CD4-positive, CD25-positive, alpha-beta regulatory T cell (primary cell): ENCODE data around the gene TUBB4B. TPM values are rescaled to one million over a fixed set of nuclear protein-coding genes. Genes with fewer than 3 reads are reported as not detected.
"Not testable (repeated sequence)": the region's sequence is repeated elsewhere in the genome, so short reads cannot be mapped to it uniquely, and the experiment has no call there.

ENCODE experiments used
- ATAC-seq, 2 donors: fragments of 150-1000 bp; cut with Tn5 transposase; one replicate each; pipeline ENCODE4 v1.10.0; 2021; ENCODE audit warnings: low read depth in 2 of 2, moderate number of reproducible peaks in 2 of 2, moderate library complexity in 1 of 2
- DNase-seq, 3 donors: peaks; one replicate each; pipeline versions ENCODE4 v3.0.0 to v3.0.0-alpha.2; 2012 to 2022; ENCODE audit warnings: mixed read lengths in 1 of 3
- H3K27ac ChIP-seq: one replicate; pipeline ENCODE4 v1.7.0; 2013; ENCODE audit warnings: mild to moderate bottlenecking, low read length; ENCODE audit not compliant: insufficient read depth, poor library complexity, severe bottlenecking
- H3K27me3 ChIP-seq: one replicate; pipeline ENCODE4 v1.7.0; 2013; ENCODE audit warnings: low read length; ENCODE audit not compliant: control insufficient read depth, insufficient read depth
- H3K36me3 ChIP-seq: one replicate; pipeline ENCODE4 v1.7.0; 2013; ENCODE audit warnings: mild to moderate bottlenecking, low read length, moderate library complexity; ENCODE audit not compliant: control insufficient read depth, insufficient read depth
- H3K4me1 ChIP-seq: 2 replicates; pipeline ENCODE4 v1.7.0; 2013; ENCODE audit warnings: mild to moderate bottlenecking, low read length; ENCODE audit not compliant: insufficient read depth, control insufficient read depth, poor library complexity, severe bottlenecking
- H3K4me3 ChIP-seq: one replicate; pipeline ENCODE4 v1.7.0; 2013; ENCODE audit warnings: low read depth, mild to moderate bottlenecking, low read length, moderate library complexity
- H3K9me3 ChIP-seq, 2 experiments: 1 replicate in 1 of 2; 2 replicates in 1 of 2; pipeline ENCODE4 v1.7.0; 2013; ENCODE audit warnings: low read length in 2 of 2, mild to moderate bottlenecking in 1 of 2, moderate library complexity in 1 of 2; ENCODE audit not compliant: control insufficient read depth in 2 of 2
- H3K27ac Mint-ChIP-seq, 3 donors: one replicate each; pipeline ENCODE4 v1.8.0; 2020 to 2022; ENCODE audit warnings: mild to moderate bottlenecking in 3 of 3, mixed read lengths in 3 of 3, moderate library complexity in 2 of 3
- H3K27me3 Mint-ChIP-seq: one replicate; pipeline ENCODE4 v1.8.0; 2022; ENCODE audit warnings: mild to moderate bottlenecking, mixed read lengths
- H3K36me3 Mint-ChIP-seq: one replicate; pipeline ENCODE4 v1.8.0; 2020; ENCODE audit warnings: mixed read lengths
- H3K4me1 Mint-ChIP-seq, 4 donors: one replicate each; pipeline ENCODE4 v1.8.0; 2020 to 2022; ENCODE audit warnings: mixed read lengths in 4 of 4, mild to moderate bottlenecking in 1 of 4
- H3K4me3 Mint-ChIP-seq, 4 donors: one replicate each; pipeline ENCODE4 v1.8.0; 2020 to 2022; ENCODE audit warnings: mild to moderate bottlenecking in 4 of 4, mixed read lengths in 4 of 4, moderate library complexity in 3 of 4
- H3K9me3 Mint-ChIP-seq, 7 donors: one replicate each; pipeline ENCODE4 v1.8.0; 2020 to 2022; ENCODE audit warnings: mixed read lengths in 7 of 7, mild to moderate bottlenecking in 3 of 7, moderate library complexity in 2 of 7
- polyA plus RNA-seq, 4 donors: library from polyadenylated mRNA; unstranded; fragments of 300-500 nt; fragmentation: Illumina TruSeq; gene quantifications; one replicate each; pipeline ENCODE4 v1.2.3, GENCODE V29; 2021
- total RNA-seq: library from RNA; stranded (reverse); gene quantifications from one replicate; pipeline ENCODE4 v1.2.3, GENCODE V29; 2022

Gene TUBB4B
- total and polyA plus RNA-seq, 5 donors from 2014 or later: 56.7 to 100 (median 72.9) TPM

- Mint-ChIP-seq H3K4me3 (no peak overlapping the region), H3K4me1 (peaks cover 0 to 21% (median 3%) of the 10 kb centered on the region in 4 donors), H3K27me3 (no peaks in the 10 kb centered on the region), H3K36me3 (no peaks in the 10 kb centered on the region), H3K9me3 (no peaks in the 10 kb centered on the region), H3K27ac (no peak overlapping the region)
- ATAC-seq (no peak), DNase-seq (no peak)
- no peaks in the 10 kb centered on the region for H3K27me3 ChIP-seq
- peaks cover 39% of the 10 kb centered on the region for H3K4me1 ChIP-seq
- no peak overlapping the region for H3K27ac ChIP-seq
- no peaks in the 10 kb centered on the region for H3K36me3 ChIP-seq
- H3K4me3 ChIP-seq: no peak overlapping the region
- H3K9me3 ChIP-seq: no peaks in the 10 kb centered on the region
Observed at GRCh38 chr9:137234758-137235423, 6.2 kb upstream of the TUBB4B start.

GRCh38 chr9:137235424-137236237 is 5.5 kb upstream of the TUBB4B start:
- Mint-ChIP-seq H3K4me3 (peak overlapping the region in 1 of 4 donors; percentile 65), H3K36me3 (no peaks in the 10 kb centered on the region), H3K9me3 (no peaks in the 10 kb centered on the region), H3K27me3 (no peaks in the 10 kb centered on the region), H3K4me1 (peaks cover 0 to 22% (median 4%) of the 10 kb centered on the region in 4 donors), H3K27ac (no peak overlapping the region)
- H3K9me3 ChIP-seq: no peaks in the 10 kb centered on the region
- peaks cover 45% of the 10 kb centered on the region for H3K4me1 ChIP-seq
- no peak for DNase-seq
- H3K27me3 ChIP-seq: no peaks in the 10 kb centered on the region
- H3K27ac ChIP-seq: no peak overlapping the region
- H3K36me3 ChIP-seq: no peaks in the 10 kb centered on the region
- no peak for ATAC-seq
- H3K4me3 ChIP-seq: no peak overlapping the region

GRCh38 chr9:137236238-137236935 is 4.7 kb upstream of the TUBB4B start:
- Histone ChIP-seq H3K27ac (no peak overlapping the region), H3K4me1 (peaks cover 45% of the 10 kb centered on the region), H3K4me3 (no peak overlapping the region), H3K27me3 (no peaks in the 10 kb centered on the region), H3K36me3 (no peaks in the 10 kb centered on the region), H3K9me3 (no peaks in the 10 kb centered on the region)
- no peaks in the 10 kb centered on the region for H3K36me3 Mint-ChIP-seq
- ATAC-seq (peak; percentile 29 to 33), DNase-seq (peak; percentile 83 to 87 (median 86))
- H3K9me3 Mint-ChIP-seq: no peaks in the 10 kb centered on the region
- peak overlapping the region in 2 of 4 donors; percentile 25 to 46 for H3K4me3 Mint-ChIP-seq
- H3K4me1 Mint-ChIP-seq: peaks cover 0 to 26% (median 7%) of the 10 kb centered on the region in 4 donors
- H3K27ac Mint-ChIP-seq: no peak overlapping the region
- H3K27me3 Mint-ChIP-seq: peaks cover 6% of the 10 kb centered on the region

- Histone ChIP-seq H3K36me3 (no peaks in the 10 kb centered on the region), H3K27ac (no peak overlapping the region), H3K4me3 (no peak overlapping the region), H3K9me3 (no peaks in the 10 kb centered on the region), H3K4me1 (peaks cover 49% of the 10 kb centered on the region), H3K27me3 (no peaks in the 10 kb centered on the region)
- Mint-ChIP-seq H3K4me1 (peaks cover 0 to 26% (median 7%) of the 10 kb centered on the region in 4 donors), H3K36me3 (no peaks in the 10 kb centered on the region), H3K9me3 (no peaks in the 10 kb centered on the region), H3K27ac (no peak overlapping the region), H3K4me3 (peak overlapping the region in 1 of 4 donors; percentile 25), H3K27me3 (peaks cover 6% of the 10 kb centered on the region)
- no peak for ATAC-seq
- DNase-seq: no peak
Observed at GRCh38 chr9:137236936-137237421, 4.1 kb upstream of the TUBB4B start.

- Histone ChIP-seq H3K9me3 (no peaks in the 10 kb centered on the region), H3K4me3 (no peak overlapping the region), H3K36me3 (peaks cover 4% of the 10 kb centered on the region), H3K27ac (no peak overlapping the region), H3K4me1 (peaks cover 58% of the 10 kb centered on the region), H3K27me3 (no peaks in the 10 kb centered on the region)
- H3K36me3 Mint-ChIP-seq: peaks cover 8% of the 10 kb centered on the region
- peaks cover 6% of the 10 kb centered on the region for H3K27me3 Mint-ChIP-seq
- H3K27ac Mint-ChIP-seq: no peak overlapping the region
- H3K9me3 Mint-ChIP-seq: no peaks in the 10 kb centered on the region
- ATAC-seq (no peak), DNase-seq (no peak)
- peak overlapping the region in 3 of 4 donors; percentile 35 to 72 (median 58) for H3K4me3 Mint-ChIP-seq
- peaks cover 0 to 36% (median 14%) of the 10 kb centered on the region in 4 donors for H3K4me1 Mint-ChIP-seq
Observed at GRCh38 chr9:137237759-137238726, 3.0 kb upstream of the TUBB4B start.

- not testable (repeated sequence) for H3K27me3 Mint-ChIP-seq, H3K27me3 ChIP-seq, ATAC-seq, H3K36me3 Mint-ChIP-seq, H3K9me3 ChIP-seq, H3K36me3 ChIP-seq, H3K9me3 Mint-ChIP-seq
- peaks cover 61% of the 10 kb centered on the region for H3K4me1 ChIP-seq
- peak overlapping the region; percentile 55 for H3K4me3 ChIP-seq
- Mint-ChIP-seq H3K27ac (peak overlapping the region in 1 of 3 donors; percentile 56), H3K4me1 (peaks cover 0 to 44% (median 15%) of the 10 kb centered on the region in 4 donors), H3K4me3 (peak overlapping the region; percentile 69 to 81 (median 79))
- H3K27ac ChIP-seq: peak overlapping the region; percentile 88
- DNase-seq: peak in 1 of 3 donors; percentile 29
Observed at GRCh38 chr9:137239541-137240200, 1.4 kb upstream of the TUBB4B start.
